Measurements from ENCODE around the gene RNF149. TPM values are rescaled to one million over a fixed set of nuclear protein-coding genes. Genes with fewer than 3 reads are reported as not detected.

Gene RNF149
- total RNA-seq, 1 experiment from 2014 or later: 96.8 TPM

- H3K9me3 Mint-ChIP-seq (ENCODE audit: unreplicated experiment): no peaks in the 10 kb centered on the region
- BruUV-seq (replicated peaks): no TSS peak
- Histone ChIP-seq H3K4me1 (peaks cover 9% of the 10 kb centered on the region), H3K4me3 (ENCODE audit: low read depth, low read length) (no peak overlapping the region), H3K36me3 (ENCODE audit: control insufficient read depth, insufficient read depth, low read length) (peaks cover 5% of the 10 kb centered on the region), H3K27me3 (replicated peaks; ENCODE audit: control insufficient read depth, insufficient read depth, low read length) (no peaks in the 10 kb centered on the region), H3K9me3 (no peaks in the 10 kb centered on the region)
- H3K27ac Mint-ChIP-seq (ENCODE audit: unreplicated experiment): no peak overlapping the region
- no peaks in the 10 kb centered on the region for H3K27me3 Mint-ChIP-seq (ENCODE audit: insufficient read depth, unreplicated experiment)
- TF ChIP-seq CTCF (IDR thresholded peaks at IDR 0.05; ENCODE audit: insufficient read depth in 1 of 2, low read depth in 1 of 2, low read length in 1 of 2, severe bottlenecking in 1 of 2, unreplicated experiment in 1 of 2): no peak
- H3K36me3 Mint-ChIP-seq (ENCODE audit: insufficient read depth, unreplicated experiment): peaks cover 93% of the 10 kb centered on the region
- ChIA-PET CTCF (no interaction called here), POLR2A (no interaction called here)
- H3K4me1 Mint-ChIP-seq (ENCODE audit: low read depth, unreplicated experiment): peaks cover 11% of the 10 kb centered on the region
- no peak overlapping the region for H3K4me3 Mint-ChIP-seq (ENCODE audit: unreplicated experiment)
- intact Hi-C loops (cut with micrococcal nuclease; ENCODE audit: unreplicated experiment): loop anchor here (10.0 kb wide), 1 partner anchor 106 kb away; the partner anchor contains the start of gene CREG2
- DNase-seq: no peak
Observed at GRCh38 chr2:101278925-101279324, 29.6 kb downstream of the RNF149 start.

GRCh38 chr2:101277111-101277510 is 31.4 kb downstream of the RNF149 start:
- no peaks in the 10 kb centered on the region for H3K27me3 Mint-ChIP-seq (ENCODE audit: insufficient read depth, unreplicated experiment)
- POLR2A ChIA-PET: no interaction called here
- no TSS peak for BruUV-seq (replicated peaks)
- no peaks in the 10 kb centered on the region for H3K27me3 ChIP-seq (replicated peaks; ENCODE audit: control insufficient read depth, insufficient read depth, low read length)
- DNase-seq: peak; percentile 50 to 51
- intact Hi-C loops (cut with micrococcal nuclease; ENCODE audit: unreplicated experiment): loop anchor here (10.0 kb wide), 1 partner anchor 108 kb away; the partner anchor contains the start of gene CREG2
- no peak overlapping the region for H3K4me3 ChIP-seq (ENCODE audit: low read depth, low read length)
- H3K4me1 Mint-ChIP-seq (ENCODE audit: low read depth, unreplicated experiment): peaks cover 14% of the 10 kb centered on the region
- CTCF ChIA-PET: interaction anchor here (0.7 to 1.9 kb wide), 4 partner anchors 9 to 110 kb away, joined by 3 to 9 read pairs (median 4); partner anchors contain the start of gene CREG2
- peaks cover 13% of the 10 kb centered on the region for H3K4me1 ChIP-seq
- H3K36me3 ChIP-seq (ENCODE audit: control insufficient read depth, insufficient read depth, low read length): peaks cover 5% of the 10 kb centered on the region
- peak in 1 of 2 experiments; percentile 46 for TF ChIP-seq CTCF (IDR thresholded peaks at IDR 0.05; ENCODE audit: insufficient read depth in 1 of 2, low read depth in 1 of 2, low read length in 1 of 2, severe bottlenecking in 1 of 2, unreplicated experiment in 1 of 2)
- peaks cover 92% of the 10 kb centered on the region for H3K36me3 Mint-ChIP-seq (ENCODE audit: insufficient read depth, unreplicated experiment)
- no peaks in the 10 kb centered on the region for H3K9me3 Mint-ChIP-seq (ENCODE audit: unreplicated experiment)
- no peak overlapping the region for H3K4me3 Mint-ChIP-seq (ENCODE audit: unreplicated experiment)
- no peak overlapping the region for H3K27ac Mint-ChIP-seq (ENCODE audit: unreplicated experiment)
- H3K9me3 ChIP-seq: no peaks in the 10 kb centered on the region

DNA sequence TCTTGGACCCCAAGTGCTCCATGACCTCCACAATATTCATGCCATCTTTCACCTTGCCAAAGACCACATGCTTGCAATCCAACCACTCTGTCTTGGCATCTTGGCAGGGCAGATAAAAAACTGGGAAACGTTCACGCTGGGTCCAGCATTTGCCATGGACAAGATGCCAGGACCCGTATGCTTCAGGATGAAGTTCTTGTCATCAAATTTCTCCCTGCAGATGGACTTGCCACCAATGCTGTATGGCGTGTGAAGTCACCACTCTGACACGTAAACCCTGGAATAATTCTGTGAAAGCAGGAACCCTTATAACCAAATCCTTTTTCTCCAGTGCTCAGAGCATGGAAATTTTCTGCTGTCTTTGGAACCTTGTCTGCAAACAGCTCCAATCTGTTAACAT is 34.4 kb downstream of the RNF149 start:
- peaks cover 4% of the 10 kb centered on the region for H3K36me3 ChIP-seq (ENCODE audit: control insufficient read depth, insufficient read depth, low read length)
- H3K27me3 ChIP-seq (replicated peaks; ENCODE audit: control insufficient read depth, insufficient read depth, low read length): no peaks in the 10 kb centered on the region
- Mint-ChIP-seq H3K4me3 (ENCODE audit: unreplicated experiment) (no peak overlapping the region), H3K36me3 (ENCODE audit: insufficient read depth, unreplicated experiment) (peaks cover 94% of the 10 kb centered on the region), H3K9me3 (ENCODE audit: unreplicated experiment) (no peaks in the 10 kb centered on the region), H3K4me1 (ENCODE audit: low read depth, unreplicated experiment) (peaks cover 22% of the 10 kb centered on the region), H3K27me3 (ENCODE audit: insufficient read depth, unreplicated experiment) (no peaks in the 10 kb centered on the region), H3K27ac (ENCODE audit: unreplicated experiment) (peak overlapping the region; percentile 45)
- no peaks in the 10 kb centered on the region for H3K9me3 ChIP-seq
- intact Hi-C loops (cut with micrococcal nuclease; ENCODE audit: unreplicated experiment): loop anchor here (10.0 kb wide), 1 partner anchor 111 kb away; the partner anchor contains the start of gene CREG2
- BruUV-seq (replicated peaks): no TSS peak
- H3K4me1 ChIP-seq: peaks cover 34% of the 10 kb centered on the region
- no peak overlapping the region for H3K4me3 ChIP-seq (ENCODE audit: low read depth, low read length)
- CTCF ChIA-PET: no interaction called here
- DNase-seq: no peak
- TF ChIP-seq CTCF (IDR thresholded peaks at IDR 0.05; ENCODE audit: insufficient read depth in 1 of 2, low read depth in 1 of 2, low read length in 1 of 2, severe bottlenecking in 1 of 2, unreplicated experiment in 1 of 2): no peak
- POLR2A ChIA-PET: no interaction called here
